SU-DHL-6 (cell line): ENCODE results near the gene RARA.

Experiments
- H2AFZ ChIP-seq: fragments of 200-600 bp; sonication (generic); 2 replicates; pipeline ENCODE4 v1.6.1; 2014; ENCODE audit warnings: low read depth, mild to moderate bottlenecking, moderate library complexity, mixed read lengths, antibody characterized with exemption, low read length; ENCODE audit not compliant: severe bottlenecking
- H3F3A ChIP-seq: fragments of 200-600 bp; shearing (Covaris generic); 2 replicates; pipeline ENCODE4 v1.6.0; 2016; ENCODE audit warnings: antibody characterized with exemption, mild to moderate bottlenecking; ENCODE audit not compliant: insufficient read depth
- H3K27ac ChIP-seq: fragments of 200-600 bp; sonication (generic); 2 replicates; pipeline ENCODE4 v1.5.1; 2016; ENCODE audit warnings: low read depth, mild to moderate bottlenecking, low read length, moderate library complexity, mixed read lengths
- H3K27me3 ChIP-seq: fragments of 200-600 bp; sonication (generic), shearing (Covaris generic); 2 replicates; pipeline ENCODE4 v1.6.0; 2014; ENCODE audit warnings: mild to moderate bottlenecking, low read length
- H3K36me3 ChIP-seq: fragments of 200-600 bp; sonication (generic); 2 replicates; pipeline ENCODE4 v1.6.1; 2014; ENCODE audit warnings: mild to moderate bottlenecking, low read length, mixed read lengths
- H3K4me2 ChIP-seq: fragments of 300-600, 200-600 bp; shearing (Covaris generic), sonication (generic); 2 replicates; pipeline ENCODE4 v1.6.0; 2014; ENCODE audit warnings: low read length, low read depth, mild to moderate bottlenecking; ENCODE audit not compliant: poor library complexity, severe bottlenecking
- H3K4me3 ChIP-seq: fragments of 200-600 bp; sonication (generic); 2 replicates; pipeline ENCODE4 v1.5.1; 2014; ENCODE audit warnings: antibody characterized with exemption, low read length, mild to moderate bottlenecking, mixed read lengths; ENCODE audit not compliant: insufficient read depth, poor library complexity, severe bottlenecking
- H3K79me2 ChIP-seq: fragments of 200-600 bp; sonication (generic); 2 replicates; pipeline ENCODE4 v1.6.1; 2014; ENCODE audit warnings: mild to moderate bottlenecking, low read length, moderate library complexity; ENCODE audit not compliant: insufficient read depth
- H3K9ac ChIP-seq: fragments of 200-600 bp; sonication (generic); 2 replicates; pipeline ENCODE4 v1.7.0; 2014; ENCODE audit warnings: mild to moderate bottlenecking, low read length
- H3K9me2 ChIP-seq: fragments of 200-600 bp; sonication (generic); replicated peaks from 2 replicates; pipeline ENCODE4 v1.6.1; 2014; ENCODE audit warnings: low read length; ENCODE audit not compliant: insufficient read depth
- H3K9me3 ChIP-seq: fragments of 200-600 bp; sonication (generic); 2 replicates; pipeline ENCODE4 v1.6.1; 2014; ENCODE audit warnings: low read length, mixed read lengths; ENCODE audit not compliant: insufficient read depth
- H4K20me1 ChIP-seq: fragments of 200-600 bp; sonication (generic); 2 replicates; pipeline ENCODE4 v1.6.1; 2014; ENCODE audit warnings: low read depth, mild to moderate bottlenecking, antibody characterized with exemption, low read length, moderate library complexity, mixed read lengths
- EZH2phosphoT487 ChIP-seq: fragments of 200-600 bp; sonication (generic), shearing (Covaris generic); conservative IDR thresholded peaks from 2 replicates; pipeline ENCODE4 v1.6.1; 2018; ENCODE audit warnings: mild to moderate bottlenecking, antibody characterized with exemption, low read length, moderate library complexity, mixed read lengths
- TF ChIP-seq, protein P1 (sequence below): fragments of 200-600 bp; sonication (generic); IDR thresholded peaks from one replicate; pipeline ENCODE4 v1.5.1; 2017; ENCODE audit warnings: antibody characterized with exemption, mild to moderate bottlenecking, low read length, moderate library complexity; ENCODE audit not compliant: insufficient read depth, poor library complexity, severe bottlenecking

The RARA gene

DNA sequence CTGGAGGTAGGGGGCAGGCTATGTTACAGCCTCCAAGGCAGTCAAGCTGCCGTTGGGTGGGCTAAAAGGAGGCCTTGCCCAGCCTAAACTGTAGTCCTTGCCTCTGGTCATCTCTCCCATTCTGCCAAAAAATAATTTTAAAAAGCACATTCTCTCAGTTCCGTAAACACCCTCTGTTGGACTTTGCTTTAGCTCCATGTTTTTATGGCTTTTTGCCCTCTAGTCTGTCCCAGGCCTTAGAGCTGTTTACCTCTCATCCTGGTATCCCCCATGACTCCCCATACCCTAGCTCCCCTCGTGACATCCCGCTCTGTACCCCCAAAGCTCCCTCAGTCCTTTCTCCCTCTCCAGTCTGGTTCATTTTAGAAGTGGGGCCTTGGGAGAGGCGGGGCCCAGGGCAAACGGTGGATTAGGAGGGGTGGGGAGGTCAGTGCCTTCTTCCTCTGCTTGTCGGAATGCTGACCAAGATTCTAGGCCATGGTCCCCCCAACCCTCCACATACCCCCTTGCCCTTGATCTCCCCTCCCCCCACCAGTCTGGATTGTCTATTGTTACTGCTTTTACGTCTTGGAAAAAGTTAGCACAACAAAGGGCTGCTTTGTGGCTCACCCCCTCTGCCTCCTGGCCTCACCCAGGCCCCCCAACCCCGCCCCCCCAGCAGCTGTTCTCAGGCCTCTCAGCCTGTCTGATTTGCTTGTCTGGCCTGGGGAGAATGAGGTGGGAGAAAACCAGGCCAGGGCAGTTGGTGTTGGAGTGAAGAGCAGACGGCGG lies 37.2 kb downstream of the RARA start:
- Histone ChIP-seq H3K27ac (no peak overlapping the region), H3K27me3 (no peaks in the 10 kb centered on the region), H3K4me2 (no peak overlapping the region), H3K79me2 (no peaks in the 10 kb centered on the region), H3K9ac (no peak overlapping the region), H3F3A (no peaks in the 10 kb centered on the region), H3K9me3 (no peaks in the 10 kb centered on the region), H3K36me3 (no peaks in the 10 kb centered on the region), H4K20me1 (no peaks in the 10 kb centered on the region; the same call in 1 of the 2 replicates), H3K4me3 (no peak overlapping the region), H3K9me2 (no peaks in the 10 kb centered on the region), H2AFZ (no peak overlapping the region)
- TF ChIP-seq EZH2phosphoT487: no peak
- TF ChIP-seq, protein P1, sequence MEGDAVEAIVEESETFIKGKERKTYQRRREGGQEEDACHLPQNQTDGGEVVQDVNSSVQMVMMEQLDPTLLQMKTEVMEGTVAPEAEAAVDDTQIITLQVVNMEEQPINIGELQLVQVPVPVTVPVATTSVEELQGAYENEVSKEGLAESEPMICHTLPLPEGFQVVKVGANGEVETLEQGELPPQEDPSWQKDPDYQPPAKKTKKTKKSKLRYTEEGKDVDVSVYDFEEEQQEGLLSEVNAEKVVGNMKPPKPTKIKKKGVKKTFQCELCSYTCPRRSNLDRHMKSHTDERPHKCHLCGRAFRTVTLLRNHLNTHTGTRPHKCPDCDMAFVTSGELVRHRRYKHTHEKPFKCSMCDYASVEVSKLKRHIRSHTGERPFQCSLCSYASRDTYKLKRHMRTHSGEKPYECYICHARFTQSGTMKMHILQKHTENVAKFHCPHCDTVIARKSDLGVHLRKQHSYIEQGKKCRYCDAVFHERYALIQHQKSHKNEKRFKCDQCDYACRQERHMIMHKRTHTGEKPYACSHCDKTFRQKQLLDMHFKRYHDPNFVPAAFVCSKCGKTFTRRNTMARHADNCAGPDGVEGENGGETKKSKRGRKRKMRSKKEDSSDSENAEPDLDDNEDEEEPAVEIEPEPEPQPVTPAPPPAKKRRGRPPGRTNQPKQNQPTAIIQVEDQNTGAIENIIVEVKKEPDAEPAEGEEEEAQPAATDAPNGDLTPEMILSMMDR: no peak

DNA sequence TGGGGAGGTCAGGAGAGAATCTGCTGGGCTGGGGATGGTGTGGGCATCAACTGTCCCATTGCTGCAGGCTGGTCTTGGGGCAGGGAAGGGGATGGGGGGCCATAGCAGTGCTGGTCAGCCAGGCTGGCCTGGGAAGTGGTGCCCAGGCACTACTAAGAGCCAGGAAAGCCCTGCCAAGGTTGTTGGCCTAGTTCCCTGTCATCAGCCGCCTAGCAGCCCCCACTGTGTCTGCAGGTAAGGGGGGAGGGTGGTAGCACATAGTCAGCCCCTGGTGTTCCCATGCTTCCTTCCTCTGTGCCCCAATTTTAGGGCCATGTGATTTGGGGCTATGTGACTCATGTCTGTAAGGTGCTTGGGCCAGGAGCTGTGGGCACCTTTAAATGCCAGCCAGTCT lies 37.8 kb downstream of the RARA start:
- Histone ChIP-seq H3K27me3 (no peaks in the 10 kb centered on the region), H3K9me2 (no peaks in the 10 kb centered on the region), H3K9me3 (no peaks in the 10 kb centered on the region), H3K9ac (no peak overlapping the region), H3K36me3 (no peaks in the 10 kb centered on the region), H2AFZ (no peak overlapping the region), H3F3A (no peaks in the 10 kb centered on the region), H3K4me3 (no peak overlapping the region), H3K4me2 (no peak overlapping the region), H4K20me1 (no peaks in the 10 kb centered on the region; the same call in 1 of the 2 replicates), H3K27ac (no peak overlapping the region), H3K79me2 (no peaks in the 10 kb centered on the region)
- TF ChIP-seq EZH2phosphoT487: no peak
- TF ChIP-seq, protein P1: no peak

DNA sequence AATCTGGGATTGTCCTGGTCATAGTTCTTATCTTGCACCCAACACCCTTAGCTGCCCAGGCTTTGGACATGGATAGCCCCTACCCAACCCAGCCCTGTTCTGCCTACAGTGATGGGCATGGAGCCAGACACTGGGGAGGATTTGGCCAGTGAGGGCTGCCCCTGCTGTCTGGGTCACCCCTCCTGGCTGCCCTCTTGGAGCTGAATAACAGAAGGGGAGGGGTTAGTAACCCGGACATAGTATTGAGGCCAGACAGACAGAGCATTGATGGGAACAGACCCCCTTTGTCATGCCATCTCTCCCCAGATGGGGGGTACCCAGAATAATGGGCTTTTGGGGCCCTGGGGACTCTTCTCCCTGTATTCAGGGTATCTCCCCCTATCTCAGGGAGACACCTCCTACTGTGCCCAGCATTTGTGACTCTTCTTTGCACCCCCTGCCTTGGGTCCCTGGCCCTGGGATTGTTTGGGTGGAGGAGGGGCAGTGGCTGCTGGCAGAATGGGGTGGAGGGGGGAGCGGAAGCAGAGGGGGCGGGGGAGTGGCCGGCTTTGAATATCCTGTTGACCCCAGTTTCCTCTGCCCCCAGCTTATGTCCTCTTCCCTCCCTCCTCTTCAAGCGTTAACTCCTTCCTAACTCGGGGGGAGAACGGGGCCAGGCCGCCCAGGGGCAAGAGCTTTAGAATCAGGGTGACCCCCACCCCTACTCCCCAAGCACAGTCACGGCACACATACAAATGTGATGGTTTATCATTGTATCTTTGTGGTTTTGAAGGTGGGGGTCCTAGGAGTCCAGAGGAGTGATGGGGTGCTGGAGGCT lies 38.5 kb downstream of the RARA start:
- Histone ChIP-seq H3K4me2 (no peak overlapping the region), H3K4me3 (no peak overlapping the region), H3K36me3 (no peaks in the 10 kb centered on the region), H3K9me2 (no peaks in the 10 kb centered on the region), H3K79me2 (no peaks in the 10 kb centered on the region), H4K20me1 (no peaks in the 10 kb centered on the region; the same call in 1 of the 2 replicates), H3K27me3 (no peaks in the 10 kb centered on the region), H3F3A (no peaks in the 10 kb centered on the region), H2AFZ (no peak overlapping the region), H3K9ac (no peak overlapping the region), H3K27ac (no peak overlapping the region), H3K9me3 (no peaks in the 10 kb centered on the region)
- TF ChIP-seq EZH2phosphoT487: no peak
- TF ChIP-seq, protein P1: no peak
